ENCODE measurements around the gene NRXN3.

The NRXN3 gene

DNA sequence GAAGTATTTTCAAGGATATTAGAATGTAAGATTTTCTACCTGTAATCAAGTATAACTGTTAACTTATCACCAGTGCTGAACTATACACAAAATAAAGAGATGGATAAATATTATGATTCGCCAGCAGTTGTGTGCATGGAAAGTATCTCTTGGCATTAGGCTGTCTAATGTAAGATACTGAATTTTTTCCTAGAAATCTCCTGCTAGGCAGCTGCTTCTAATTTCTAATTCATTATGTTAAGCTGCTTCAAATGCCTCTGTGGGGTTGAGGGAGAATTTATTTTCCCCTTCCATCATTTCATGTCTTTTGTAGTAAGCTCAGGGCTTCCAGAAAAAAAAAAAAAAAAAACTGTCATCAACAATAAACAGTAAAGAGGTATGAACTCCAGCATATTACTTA is 1525.1 kb downstream of the NRXN3 start:
- no peak for DNase-seq (ENCODE audit: low read depth)

DNA sequence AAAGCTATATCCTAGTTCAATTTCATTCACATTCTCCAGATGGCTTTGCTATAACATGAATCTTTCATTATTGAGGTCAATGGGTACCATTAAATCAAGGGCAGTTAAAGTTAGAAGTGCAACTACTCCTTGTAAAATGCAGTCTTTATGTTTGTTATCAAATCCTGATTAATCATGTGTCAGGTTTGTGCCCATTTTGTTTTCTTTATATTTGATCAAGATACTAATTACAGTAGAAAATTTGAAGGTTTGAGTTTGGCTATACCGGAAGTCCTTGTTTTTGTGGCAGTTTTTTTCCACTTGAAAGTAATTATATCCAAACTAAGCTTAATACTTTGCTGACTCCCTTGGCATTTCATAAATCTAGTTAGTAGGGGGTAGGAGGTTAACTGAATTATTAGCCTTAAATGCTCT is 1528.1 kb downstream of the NRXN3 start:
- no peak for DNase-seq (ENCODE audit: low read depth)

DNA sequence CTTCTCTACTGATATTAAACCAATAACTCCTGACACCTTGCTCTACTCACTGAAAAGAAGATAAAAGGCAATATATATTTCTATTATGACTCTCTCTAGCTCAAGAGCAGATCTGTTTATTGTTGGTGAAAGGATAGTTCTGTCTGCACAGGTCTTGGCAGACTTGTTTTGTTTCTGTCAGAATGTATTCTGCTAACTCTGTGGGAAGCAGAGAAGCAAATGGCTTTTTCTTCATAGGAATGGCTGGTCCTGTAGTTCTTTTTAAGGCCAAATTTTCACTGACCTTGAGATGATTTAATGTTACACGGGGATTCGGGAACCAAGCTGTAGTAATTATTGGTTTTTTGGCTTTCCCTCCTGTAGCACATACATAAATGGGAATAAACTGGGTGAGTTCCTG is 1529.0 kb downstream of the NRXN3 start:
- DNase-seq (ENCODE audit: low read depth) = no peak

DNA sequence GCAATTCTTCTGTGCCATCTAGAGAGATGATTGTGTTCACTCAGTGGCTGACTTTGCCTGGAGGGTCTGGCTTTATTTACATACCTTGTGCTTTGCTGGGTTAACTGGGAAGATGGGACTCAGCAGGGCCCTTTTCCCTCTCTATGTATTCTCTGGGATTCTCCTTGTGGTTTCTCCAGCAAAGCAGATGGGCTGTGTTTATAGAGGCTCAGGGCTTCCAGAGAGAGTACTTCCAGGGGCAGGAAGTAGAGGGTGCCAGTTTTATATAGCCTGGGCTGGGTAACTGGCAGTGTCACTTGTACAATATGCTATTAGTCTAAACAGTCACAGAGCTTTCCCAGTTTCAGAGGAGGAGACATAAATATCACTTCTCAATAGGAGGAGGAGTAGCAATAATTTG is 1531.2 kb downstream of the NRXN3 start:
- no peak for DNase-seq (ENCODE audit: low read depth)

DNA sequence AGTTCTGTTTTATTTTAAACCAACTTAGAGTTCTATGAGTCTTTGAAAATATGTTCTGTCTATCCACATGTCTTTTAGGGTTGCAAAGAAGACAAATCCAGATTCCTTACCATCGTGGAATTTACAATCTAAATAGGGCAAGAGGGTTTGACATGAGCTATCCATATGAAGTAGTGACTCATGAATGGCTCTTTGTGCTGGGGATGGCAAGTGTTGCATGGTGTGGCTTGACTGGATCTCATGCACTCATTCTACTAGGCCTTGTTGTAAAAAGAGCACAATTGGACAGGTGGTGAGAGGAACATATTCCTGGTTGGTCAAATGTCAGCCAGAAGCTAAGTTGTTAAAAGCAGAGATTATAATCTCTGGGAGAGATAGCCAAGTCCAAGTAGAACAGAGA is 1532.0 kb downstream of the NRXN3 start:
- no peak for DNase-seq (ENCODE audit: low read depth)

DNA sequence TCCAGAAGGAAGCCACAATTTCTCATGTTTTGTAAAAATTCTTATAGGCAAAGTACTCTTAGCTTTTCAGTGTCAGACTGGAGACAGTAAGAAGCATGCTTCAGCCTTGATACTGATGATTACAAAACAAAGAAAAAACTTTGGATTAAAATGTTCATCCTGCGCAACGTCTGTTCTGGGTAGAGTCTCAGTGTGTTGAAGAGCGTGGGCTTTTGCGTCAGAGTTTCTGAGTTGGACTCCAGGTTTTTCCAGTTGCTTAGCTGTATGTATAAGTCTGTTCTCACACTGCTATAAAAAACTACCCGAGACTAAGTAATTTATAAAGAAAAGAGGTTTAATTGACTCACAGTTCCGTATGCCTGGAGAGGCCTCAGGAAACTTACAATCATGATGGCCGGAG is 1533.0 kb downstream of the NRXN3 start:
- DNase-seq (ENCODE audit: low read depth) = no peak

DNA sequence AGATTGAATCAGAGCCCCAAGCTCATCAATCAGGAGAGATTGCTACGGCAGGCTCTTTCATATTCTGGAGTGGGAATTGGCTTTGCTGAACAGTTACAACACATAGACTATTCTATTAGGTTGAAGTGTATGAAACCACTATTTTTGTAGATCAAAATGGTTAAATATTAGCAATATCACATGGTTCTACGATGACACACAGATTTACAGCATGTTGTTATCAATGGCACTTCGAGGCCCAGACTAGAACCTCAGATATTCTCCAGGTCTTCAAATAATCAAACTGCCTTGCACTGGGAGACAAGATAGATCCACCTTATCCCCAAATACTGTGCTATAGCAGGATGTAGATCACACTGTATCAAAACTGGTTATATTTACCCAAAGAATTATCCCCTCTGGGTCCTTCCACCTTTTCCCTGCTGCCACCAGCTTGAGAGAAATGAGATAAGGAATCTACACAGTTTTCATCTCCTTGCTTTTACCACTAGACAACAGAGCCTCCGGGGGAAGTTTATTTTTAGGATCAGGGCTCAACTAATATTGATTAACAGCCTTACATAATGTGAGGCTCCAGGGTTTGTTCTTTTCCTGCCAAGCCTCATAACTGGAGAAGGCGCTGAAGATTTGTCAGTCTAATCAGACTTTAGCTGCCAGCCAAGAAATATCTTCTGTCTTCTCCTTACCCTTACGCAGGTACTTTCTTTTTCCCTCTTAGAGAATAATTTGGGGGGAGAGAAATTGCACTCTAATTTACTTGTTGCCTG is 1534.1 kb downstream of the NRXN3 start:
- DNase-seq (ENCODE audit: low read depth) = no peak

DNA sequence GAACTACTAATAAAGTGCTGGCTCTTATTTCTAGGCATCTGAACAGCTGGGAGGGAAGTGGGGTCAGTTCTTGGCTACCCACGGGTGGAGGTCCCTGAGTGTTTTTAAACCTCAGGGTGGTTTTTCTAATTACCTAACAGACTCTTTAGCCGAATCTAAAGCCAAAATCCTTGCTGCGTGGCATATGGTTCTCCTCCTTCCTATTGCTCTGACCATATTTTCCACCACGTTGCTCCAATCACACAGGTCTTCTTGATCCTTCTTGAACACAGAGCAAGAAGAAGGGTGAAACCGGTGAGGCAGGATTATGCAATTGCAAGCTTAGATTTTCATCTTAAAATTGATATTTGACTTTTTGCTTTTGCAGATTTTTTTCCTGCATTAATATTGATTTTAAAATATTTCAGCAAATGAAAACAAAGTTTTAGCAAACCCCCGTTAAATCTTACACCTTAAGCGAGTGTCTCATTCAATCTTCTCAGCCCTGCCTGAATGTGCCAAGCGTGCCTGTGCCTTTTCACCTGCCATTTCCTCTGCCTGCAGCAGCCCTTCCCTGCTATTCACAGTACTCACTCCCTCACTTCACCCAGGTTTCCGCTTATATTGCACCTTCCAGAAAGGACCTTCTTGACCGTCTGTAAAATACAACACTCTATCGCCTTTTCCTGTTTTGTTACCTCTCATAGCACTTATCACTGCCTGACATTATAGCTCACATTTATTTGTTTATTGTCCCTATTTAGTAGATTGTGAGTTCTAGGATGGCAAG is 1535.1 kb downstream of the NRXN3 start:
- DNase-seq (ENCODE audit: low read depth) = no peak

DNA sequence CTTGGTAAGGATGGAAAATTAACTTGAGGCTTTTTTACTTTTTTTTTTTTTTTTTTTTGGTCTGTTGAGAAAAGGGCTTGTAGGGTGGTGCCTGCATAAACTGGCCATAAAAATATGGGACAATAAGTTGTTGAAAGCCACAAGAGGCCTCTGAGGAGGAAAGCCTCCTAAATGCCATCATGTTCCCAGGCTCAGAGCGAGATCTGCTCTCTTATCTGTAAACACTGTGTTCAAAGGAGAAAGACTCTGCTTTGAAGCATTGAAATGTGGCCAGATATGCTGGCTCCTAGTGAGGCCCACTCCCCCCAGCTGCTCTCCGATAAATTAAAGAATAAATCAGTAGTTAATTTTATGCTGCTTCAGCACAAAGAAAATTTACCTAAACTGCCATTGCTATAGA is 1536.2 kb downstream of the NRXN3 start:
- DNase-seq (ENCODE audit: low read depth) = no peak

DNA sequence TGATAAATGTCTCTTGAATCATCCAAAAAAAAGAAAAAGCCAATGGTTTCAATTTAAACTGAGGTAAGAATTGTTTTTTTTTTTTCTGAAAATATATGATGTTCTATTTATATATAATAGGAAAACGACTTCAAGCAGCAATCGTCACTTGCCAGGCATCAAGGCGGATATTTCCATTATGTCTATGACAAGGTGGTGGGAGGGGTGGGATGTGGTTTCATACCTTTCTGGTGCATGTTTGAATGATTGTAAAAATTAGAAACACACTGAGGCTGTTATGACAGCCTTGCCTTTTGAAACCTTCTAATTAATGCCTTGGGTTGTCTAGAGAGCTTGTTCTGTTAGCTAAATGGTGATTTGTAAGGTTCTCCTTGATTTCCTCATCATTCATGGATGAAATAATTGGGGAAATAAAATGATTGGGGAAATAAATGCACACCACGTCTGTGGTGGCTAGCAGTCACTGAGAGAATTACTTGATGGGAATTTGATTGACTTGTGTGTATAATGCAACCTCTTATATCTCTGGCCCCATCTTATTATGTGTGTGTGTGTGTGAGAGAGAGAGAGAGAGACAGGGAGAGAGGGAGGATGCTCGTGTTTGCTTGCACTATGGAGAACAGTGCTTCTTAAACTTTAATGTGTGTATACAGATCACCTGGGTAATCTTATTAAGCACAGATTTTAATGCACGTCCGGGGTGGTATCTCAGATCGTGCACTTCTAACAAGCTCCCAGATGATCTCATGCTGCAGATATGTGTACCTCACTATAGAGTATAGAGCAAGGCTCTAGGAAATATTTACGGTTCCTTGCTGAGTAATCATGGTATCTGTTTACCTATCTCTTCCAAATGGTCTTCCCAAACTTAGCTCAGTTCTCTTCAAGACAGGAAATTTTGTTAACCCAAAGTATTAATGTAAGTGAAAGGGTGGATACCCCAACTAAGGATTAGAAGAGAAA is 1538.5 kb downstream of the NRXN3 start:
- no peak for DNase-seq (ENCODE audit: low read depth)

DNA sequence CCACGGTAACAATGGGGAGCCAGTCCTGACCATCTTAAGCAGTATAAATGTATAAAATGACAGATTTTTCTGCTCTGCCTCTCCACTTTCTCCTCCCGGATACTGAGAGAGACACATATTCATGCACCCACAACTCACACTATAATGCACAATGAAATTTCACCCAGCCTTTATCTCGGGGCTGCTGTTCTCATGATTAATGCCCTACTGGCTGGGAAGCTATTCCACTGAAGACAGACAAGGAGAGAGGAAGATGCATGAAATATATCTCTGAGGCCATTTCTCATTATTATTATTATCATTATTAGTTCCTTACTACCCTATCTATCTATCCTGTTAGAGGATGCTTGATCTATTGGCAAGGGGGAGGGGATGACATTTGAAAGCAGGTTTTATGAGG is 1539.4 kb downstream of the NRXN3 start:
- DNase-seq (ENCODE audit: low read depth) = no peak

DNA sequence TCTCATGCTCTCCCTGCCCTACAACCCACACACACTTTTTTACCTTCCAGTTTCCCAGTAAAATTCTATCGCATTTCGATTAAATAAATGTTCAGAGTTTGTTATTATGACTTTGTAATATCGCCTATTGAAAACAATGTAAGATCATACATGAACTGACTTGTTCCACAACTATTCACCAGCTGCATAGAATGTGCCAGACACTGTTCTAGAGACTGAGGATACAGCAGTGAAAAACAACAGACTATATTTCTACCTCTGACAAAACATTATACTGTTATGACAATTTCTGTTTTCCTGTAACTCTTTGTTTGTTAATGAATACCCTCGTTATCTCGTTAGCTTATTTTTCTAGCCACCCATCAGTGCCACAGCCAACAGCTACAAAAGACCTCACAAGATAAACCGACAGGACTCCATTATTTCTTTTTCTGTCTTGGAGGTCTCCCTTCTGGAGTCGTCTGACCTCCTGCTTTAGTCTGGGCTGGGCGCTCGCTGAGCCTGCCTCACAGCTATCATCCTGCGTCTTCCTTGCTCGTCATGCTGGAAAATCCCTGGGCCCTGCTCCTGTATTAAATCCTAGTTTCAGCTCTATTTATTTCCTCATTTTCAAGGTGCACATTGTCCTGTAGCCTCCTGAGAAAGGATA is 1542.3 kb downstream of the NRXN3 start:
- no peak for DNase-seq (ENCODE audit: low read depth)

DNA sequence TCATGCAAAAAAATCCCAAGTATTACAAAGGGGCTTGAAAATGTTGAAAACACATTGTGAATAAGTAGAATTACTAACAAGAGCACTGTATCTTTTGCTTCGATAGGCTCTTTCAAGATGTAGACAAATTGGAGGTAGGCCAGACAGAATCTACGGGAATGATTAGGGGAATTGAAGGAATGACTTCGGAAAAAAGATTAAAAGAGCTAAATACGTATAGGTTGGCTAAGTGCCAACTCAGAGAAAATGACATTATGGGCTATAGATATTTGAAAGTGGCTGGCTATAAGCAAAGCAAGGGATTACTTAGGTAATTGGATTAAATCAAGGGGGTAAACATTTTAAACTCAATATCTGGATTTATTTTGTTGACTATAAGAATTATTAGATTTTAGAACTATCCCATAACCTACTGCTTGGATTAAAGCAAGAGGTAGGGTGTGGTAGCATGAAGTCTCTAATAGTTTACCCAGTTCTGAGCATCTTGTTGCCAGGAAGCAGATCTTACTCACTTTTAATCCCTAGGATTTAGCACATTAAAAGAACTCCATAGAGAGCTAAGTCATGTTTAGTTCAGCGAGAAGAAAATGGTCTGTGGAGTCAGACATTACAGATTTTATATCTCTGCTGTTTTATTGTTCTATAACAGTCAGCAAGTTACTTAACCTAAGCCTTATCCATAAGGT is 1551.4 kb downstream of the NRXN3 start:
- no peak for DNase-seq (ENCODE audit: low read depth)

DNA sequence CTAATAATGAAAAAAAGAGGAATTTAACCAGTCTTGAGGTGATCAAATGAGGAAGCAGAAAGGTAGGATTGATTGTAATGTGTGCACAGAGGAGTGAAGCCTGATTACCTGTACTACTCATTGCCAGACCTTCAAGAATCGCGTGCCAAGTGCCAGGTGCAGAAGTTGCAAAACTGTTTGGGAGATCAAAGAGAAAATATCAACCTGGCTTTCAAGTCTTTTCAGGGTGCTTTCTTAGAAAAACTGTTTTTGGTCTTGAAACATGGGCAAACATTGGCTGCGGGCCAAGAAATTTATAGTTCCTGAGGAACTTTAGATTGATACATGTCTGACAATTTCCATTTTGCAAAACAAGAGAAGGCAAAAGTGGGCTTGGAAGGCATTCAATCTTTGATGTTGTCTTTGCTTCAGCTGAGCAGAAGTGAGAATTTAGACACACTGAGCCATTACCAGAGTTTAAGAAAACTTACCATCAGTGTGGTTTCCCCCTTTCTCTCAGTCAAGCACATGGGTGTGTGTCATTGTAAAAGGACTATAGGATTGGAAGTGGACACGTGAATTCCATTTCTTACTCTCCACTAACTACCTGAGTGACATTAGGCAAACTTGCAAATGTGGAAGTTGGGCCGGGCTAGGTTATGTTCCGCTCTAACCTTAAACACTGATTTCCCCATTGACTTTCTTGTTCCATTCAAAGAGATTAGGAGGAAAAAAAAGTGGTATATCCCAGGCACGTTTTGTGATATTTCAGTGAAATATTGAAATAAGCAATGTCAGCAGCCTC is 1555.0 kb downstream of the NRXN3 start:
- no peak for DNase-seq (ENCODE audit: low read depth)

DNA sequence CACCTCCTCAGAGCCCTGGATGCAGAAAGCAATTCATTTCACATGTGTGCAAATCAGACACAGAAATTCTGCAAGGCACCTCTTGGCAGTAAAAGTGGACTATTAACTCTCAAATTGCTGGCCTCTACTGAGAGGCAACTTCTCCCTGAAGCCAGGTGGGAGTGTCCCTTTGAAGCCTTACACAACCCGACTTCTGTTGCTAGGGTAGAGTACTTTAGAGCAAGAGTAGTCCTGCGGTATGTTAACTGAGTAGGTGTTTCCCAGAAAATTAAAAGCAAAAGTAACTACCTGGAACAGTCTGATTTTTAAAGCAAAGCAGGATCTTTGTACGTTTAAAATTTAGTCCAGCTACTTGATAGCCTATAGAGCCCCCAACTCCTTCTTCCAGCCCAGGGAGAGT is 1557.7 kb downstream of the NRXN3 start:
- no peak for DNase-seq (ENCODE audit: low read depth)

DNA sequence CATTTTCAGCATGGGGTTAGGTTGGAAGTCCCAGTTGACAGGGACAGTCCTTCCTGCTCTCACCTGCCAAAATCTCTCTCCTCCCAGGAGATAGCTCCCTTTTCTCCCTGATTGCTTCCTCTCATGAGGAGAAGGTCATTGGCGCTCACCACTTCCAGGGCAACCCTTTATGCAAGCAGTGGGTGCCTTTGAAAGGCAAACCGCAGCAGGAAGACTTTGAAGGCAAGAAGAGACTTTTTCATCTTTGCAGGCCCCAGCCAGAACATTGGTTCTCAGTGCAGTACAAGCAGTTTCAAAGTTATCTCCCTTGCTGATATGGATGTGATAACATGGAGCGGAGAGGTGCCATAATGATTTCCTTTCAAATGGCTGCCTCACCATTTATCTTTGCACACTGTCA is 1558.2 kb downstream of the NRXN3 start:
- no peak for DNase-seq (ENCODE audit: low read depth)

DNA sequence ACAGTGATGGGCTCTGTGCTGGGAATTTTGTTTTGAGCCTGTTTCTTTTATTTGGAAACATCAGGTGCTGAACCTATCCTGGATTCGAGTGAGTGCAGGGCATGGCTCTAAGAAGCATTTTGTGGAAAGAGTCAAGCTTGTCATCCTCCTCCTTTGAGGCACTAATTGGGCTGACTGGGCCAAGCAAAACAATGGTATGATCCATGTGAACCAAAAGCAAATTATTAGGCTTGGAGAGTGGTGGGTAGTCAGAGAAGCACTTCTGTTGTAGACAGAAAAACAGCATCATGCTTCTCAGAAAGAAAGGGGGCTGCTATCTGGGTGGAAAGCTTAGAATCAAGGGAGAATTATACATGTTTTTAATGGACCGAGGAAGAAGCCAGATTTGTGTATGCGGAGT is 1559.6 kb downstream of the NRXN3 start:
- DNase-seq (ENCODE audit: low read depth) = no peak

DNA sequence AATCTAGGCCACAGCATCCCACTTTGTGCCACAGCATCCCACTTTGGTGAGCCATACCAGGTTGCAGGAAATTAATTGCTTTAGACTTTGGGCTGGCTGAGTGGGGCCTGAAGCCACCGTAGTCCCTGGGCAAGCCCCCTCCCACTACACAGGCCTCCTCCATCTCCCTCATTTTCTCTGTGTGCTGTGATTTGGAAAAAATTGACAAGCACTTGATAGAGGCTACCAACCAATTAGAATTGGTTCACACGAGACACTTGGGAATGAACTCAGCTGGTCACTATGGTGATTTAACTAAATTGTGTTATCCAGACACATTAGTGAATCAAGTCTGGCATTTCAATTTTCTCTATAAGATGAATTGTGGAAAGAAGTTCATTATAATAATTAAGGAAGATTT is 1560.0 kb downstream of the NRXN3 start:
- DNase-seq (ENCODE audit: low read depth) = no peak

DNA sequence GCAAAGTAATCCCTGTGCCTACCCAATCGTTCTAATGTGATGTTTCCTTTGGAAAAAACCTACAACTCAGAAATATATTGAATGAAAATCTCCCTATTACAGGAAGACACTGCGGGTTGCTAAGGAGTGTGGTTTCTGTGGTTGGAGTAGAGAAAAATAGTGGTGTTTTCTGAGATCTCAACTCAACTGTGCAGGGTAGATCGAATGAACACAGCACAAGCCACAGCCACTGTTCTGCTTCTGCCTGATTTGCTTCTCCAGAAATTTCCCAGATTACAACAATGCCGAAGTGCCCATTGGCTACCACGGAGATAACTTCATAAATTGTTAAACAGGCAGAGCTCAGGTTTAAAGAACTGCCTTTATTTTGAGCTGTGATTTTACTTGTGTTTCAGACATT is 1560.8 kb downstream of the NRXN3 start:
- peak; percentile 41 for DNase-seq (ENCODE audit: low read depth)

DNA sequence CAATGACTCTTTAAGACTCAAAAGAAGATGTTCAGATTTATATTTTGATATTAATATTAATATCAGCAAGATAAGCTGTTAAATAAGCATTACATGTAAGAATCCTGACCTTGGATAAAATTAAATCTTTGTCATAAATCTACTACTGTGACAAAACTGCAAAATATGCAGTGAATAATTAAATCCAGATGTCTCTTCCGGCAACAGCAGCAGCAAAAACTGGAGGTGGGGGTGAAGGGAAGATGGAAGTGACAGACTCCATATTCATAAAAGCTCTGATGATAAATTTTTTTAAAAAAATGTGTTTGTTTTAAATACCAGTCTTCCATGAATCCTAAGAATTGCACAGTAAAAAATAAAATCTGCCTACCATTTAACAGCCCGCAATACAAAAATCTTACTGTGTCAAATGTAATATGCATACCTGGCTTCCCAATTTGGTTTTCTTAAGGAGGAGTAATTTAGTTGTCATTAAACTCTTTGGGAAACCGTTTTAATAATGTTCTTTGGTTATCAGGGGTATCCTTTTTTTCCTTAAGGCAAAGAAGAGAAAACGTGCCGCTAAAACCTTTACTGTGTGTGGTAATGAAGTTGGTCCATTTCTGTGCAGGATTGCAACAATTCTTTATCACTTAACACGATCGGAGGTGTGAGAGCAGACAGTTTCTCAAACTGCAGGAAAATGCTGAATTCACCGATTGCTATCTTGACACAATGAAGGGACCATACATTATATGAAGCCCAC is 1562.9 kb downstream of the NRXN3 start:
- DNase-seq (ENCODE audit: low read depth) = no peak
